Ovary (tissue), 9 donors: ENCODE data around the gene HIPK2. TPM values are rescaled to one million over a fixed set of nuclear protein-coding genes. Genes with fewer than 3 reads are reported as not detected.
"Not testable (repeated sequence)": the region's sequence is repeated elsewhere in the genome, so short reads cannot be mapped to it uniquely, and the experiment has no call there.

ENCODE experiments used
- DNase-seq, 5 donors: peaks; one replicate each; pipeline ENCODE4 v3.0.0-alpha.2; 2019 to 2020
- H3K27ac ChIP-seq, 2 donors: fragments of 200-600 bp; one replicate each; pipeline versions ENCODE4 v1.5.1 to v1.8.0; 2019 to 2022
- H3K27me3 ChIP-seq: fragments of 200-600 bp; one replicate; pipeline ENCODE4 v1.8.0; 2022
- H3K36me3 ChIP-seq: fragments of 200-600 bp; sonication (generic); one replicate; pipeline ENCODE4 v1.5.1; 2019
- H3K4me1 ChIP-seq: one replicate; pipeline ENCODE4 v1.8.1; 2013; ENCODE audit warnings: mild to moderate bottlenecking, moderate library complexity; ENCODE audit not compliant: insufficient read depth
- H3K4me3 ChIP-seq: fragments of 200-600 bp; sonication (generic); one replicate; pipeline ENCODE4 v1.5.1; 2017
- H3K9me3 ChIP-seq, 2 donors: fragments of 200-600 bp in 1 of 2; sonication (generic) in 1 of 2; one replicate each; pipeline versions ENCODE4 v1.5.1 to v1.8.1; 2013 to 2019; ENCODE audit warnings: mild to moderate bottlenecking in 1 of 2, moderate library complexity in 1 of 2
- CTCF ChIP-seq, 3 donors: fragments of 450-650 bp in 2 of 3; fragments of 200-600 bp in 1 of 3; IDR thresholded peaks; one replicate each; pipeline versions ENCODE4 v1.5.1 to v1.8.0; 2016 to 2022; ENCODE audit warnings: antibody characterized with exemption in 3 of 3, mild to moderate bottlenecking in 1 of 3
- EP300 ChIP-seq: sonication (generic); formaldehyde crosslinking; IDR thresholded peaks from one replicate; pipeline ENCODE4 v1.6.1; 2017; ENCODE audit warnings: antibody characterized with exemption
- POLR2A ChIP-seq: fragments of 450-650 bp; IDR thresholded peaks from one replicate; pipeline ENCODE4 v1.6.1; 2017; ENCODE audit warnings: antibody characterized with exemption, mild to moderate bottlenecking, moderate library complexity
- WGBS, 3 donors: extraction: QIAGEN DNeasy Blood & Tissue Kit in 1 of 3; methylation state at CpG; one replicate each; pipeline versions ENCODE4 v1.1.5 to v1.1.7; 2013 to 2017; 5-methylcytosine and 5-hydroxymethylcytosine counted together
- intact Hi-C, 4 donors: fragments of 100-400 bp; cut with DNase I; formaldehyde crosslinking; loops; one replicate each; pipeline versions ENCODE4 v1.11.0 to v1.15.1; 2022 to 2023
- polyA plus RNA-seq, 2 donors: library from polyadenylated mRNA; stranded (reverse); fragments of 200-250 nt in 1 of 2; fragments of 350-450 nt in 1 of 2; fragmentation: Illumina TruSeq in 1 of 2; extraction: RNeasy Lipid Tissue Mini Kit (QIAGEN cat#74804) in 1 of 2; gene quantifications; one replicate each; pipeline ENCODE4 v1.2.3, GENCODE V29; 2013 to 2014
- total RNA-seq, 7 donors: library from RNA; depleted of rRNA in 2 of 7; stranded (reverse); fragments of >200 nt in 2 of 7; fragmentation: NEBNext Ultra II Directional in 3 of 7; extraction: Animal tissue kit (Norgen Biotek cat#: 25700) in 3 of 7; gene quantifications; one replicate each; pipeline versions ENCODE4 v1.1.0 to v1.2.4, GENCODE V29; 2016 to 2023
- donor health status: DM: no; HTN: no; CAD: no; lungs with moderate emphysema.
- donor health status: DM: no; HTN: no; CAD: no.
- donor health status: Bipolar disorder and iron deficiency.
- donor health status: DM: yes; HTN: yes; CAD: no.
- donor health status: DM: no; HTN: no; CAD: no.
- donor health status: DM: yes; HTN: yes; CAD: no.

HIPK2 gene
- total and polyA plus RNA-seq, 9 donors: 7.3 to 38.4 (median 28.1) TPM

GRCh38 chr7:139671967-139672366 is 105.8 kb downstream of the HIPK2 start:
- Histone ChIP-seq H3K9me3 (no peaks in the 10 kb centered on the region), H3K4me1 (no peaks in the 10 kb centered on the region), H3K36me3 (no peaks in the 10 kb centered on the region), H3K4me3 (no peak overlapping the region), H3K27ac (no peak overlapping the region), H3K27me3 (no peaks in the 10 kb centered on the region)
- intact Hi-C loops: no loop called here
- 96 to 98% (median 96%) methylated on average over 3 of the region's 3 CpGs for WGBS, 3 donors
- TF ChIP-seq EP300 (no peak), CTCF (IDR thresholded peaks at IDR 0.05) (no peak), POLR2A (no peak)
- DNase-seq: no peak

DNA sequence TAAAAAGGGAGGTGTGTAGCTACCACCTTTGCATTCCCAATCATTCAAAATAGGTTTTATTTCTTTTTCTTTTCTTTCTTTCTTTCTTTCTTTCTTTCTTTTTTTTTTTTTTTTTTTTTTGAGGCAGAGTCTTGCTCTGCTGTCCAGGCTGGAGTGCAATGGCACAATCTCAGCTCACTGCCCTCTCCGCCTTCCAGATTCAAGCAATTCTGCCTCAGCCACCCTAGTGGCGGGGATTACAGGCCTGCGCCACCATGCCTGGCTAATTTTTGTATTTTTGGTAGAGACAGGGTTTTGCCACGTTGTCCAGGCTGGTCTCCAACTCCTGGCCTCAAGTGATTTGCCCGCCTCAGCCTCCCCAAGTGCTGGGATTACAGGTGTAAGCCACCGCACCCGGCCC is 107.1 kb downstream of the HIPK2 start:
- H3K9me3 ChIP-seq, H3K27ac ChIP-seq, H3K4me1 ChIP-seq, DNase-seq, H3K27me3 ChIP-seq, H3K36me3 ChIP-seq, intact Hi-C loops, H3K4me3 ChIP-seq: not testable (repeated sequence)
- 91 to 97% (median 93%) methylated on average over 7 of the region's 7 CpGs for whole genome bisulfite sequencing, 3 donors

DNA sequence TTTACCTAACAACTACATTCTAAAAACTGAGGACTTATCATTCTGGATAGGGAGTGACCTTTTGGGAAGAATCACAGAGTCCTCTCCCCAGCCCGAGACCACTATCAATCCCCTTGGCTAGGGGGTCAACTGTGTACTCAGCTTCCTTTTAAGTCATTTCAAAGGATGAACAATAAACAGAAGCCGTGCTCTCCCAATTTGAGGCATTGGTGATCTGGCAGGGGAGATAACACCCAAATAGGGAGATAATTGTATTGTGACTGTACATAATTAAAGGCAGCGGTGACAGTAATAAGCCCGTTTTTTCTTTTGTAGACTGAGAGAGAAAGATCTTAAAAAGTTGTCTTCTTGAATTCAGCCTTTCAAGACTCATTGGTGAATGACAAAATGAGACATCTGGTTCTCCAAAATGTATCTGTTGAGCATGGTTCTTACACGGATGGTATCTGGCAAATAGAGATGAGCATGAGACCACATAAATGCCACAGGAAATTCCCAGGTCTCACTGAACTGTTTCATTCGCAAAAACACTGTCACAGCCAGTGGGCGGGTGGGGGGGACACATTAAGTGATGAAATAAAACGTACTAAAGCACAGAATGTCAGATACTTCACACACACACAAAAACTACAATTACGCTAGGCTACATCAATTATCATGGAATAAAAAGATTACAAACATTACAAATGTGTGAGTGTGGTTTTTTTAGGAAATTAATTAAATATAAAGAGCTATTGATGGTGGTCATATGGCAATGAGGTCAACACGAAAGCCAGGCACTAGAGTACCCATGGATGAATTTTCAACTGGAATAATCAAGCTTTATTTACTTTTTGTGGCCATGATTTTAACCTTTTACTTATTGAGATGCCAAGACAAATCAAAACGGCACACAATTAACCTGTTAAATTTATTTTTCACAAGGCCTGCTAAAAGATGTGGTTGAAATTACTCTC is 108.4 kb downstream of the HIPK2 start:
- no peak overlapping the region for H3K27ac ChIP-seq
- no peaks in the 10 kb centered on the region for H3K27me3 ChIP-seq
- no peak for DNase-seq
- no peaks in the 10 kb centered on the region for H3K9me3 ChIP-seq
- TF ChIP-seq POLR2A: no peak
- no peak for TF ChIP-seq CTCF (IDR thresholded peaks at IDR 0.05)
- intact Hi-C loops: no loop called here
- 89 to 91% (median 91%) methylated on average over 11 of the region's 11 CpGs for WGBS, 3 donors
- H3K4me1 ChIP-seq: no peaks in the 10 kb centered on the region
- H3K36me3 ChIP-seq: no peaks in the 10 kb centered on the region
- no peak overlapping the region for H3K4me3 ChIP-seq

DNA sequence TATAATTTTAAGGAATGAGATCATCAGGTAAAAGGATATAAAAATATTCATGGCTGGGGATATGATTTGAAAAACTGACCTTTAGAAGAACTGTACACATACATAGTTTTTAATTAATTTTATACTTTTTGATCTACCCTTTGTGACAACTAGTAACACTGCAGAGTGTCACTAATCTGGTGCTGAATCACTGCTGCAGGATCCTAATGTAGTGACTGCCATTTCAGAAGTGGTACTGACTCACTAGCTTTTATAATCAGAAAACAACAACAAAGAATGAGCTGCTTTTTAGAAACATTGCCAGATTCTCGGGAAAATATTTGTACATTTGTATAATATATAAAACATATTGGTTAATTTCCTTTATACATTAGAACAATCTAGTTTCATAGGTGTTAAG is 110.4 kb downstream of the HIPK2 start:
- WGBS, 3 donors: 61 to 80% (median 79%) methylated on average over 1 of the region's 1 CpG
- Histone ChIP-seq H3K9me3 (no peaks in the 10 kb centered on the region), H3K4me1 (no peaks in the 10 kb centered on the region), H3K4me3 (no peak overlapping the region), H3K36me3 (no peaks in the 10 kb centered on the region), H3K27ac (no peak overlapping the region), H3K27me3 (no peaks in the 10 kb centered on the region)
- TF ChIP-seq POLR2A (no peak), EP300 (no peak), CTCF (IDR thresholded peaks at IDR 0.05) (no peak)
- DNase-seq: no peak
- intact Hi-C loops: no loop called here

DNA sequence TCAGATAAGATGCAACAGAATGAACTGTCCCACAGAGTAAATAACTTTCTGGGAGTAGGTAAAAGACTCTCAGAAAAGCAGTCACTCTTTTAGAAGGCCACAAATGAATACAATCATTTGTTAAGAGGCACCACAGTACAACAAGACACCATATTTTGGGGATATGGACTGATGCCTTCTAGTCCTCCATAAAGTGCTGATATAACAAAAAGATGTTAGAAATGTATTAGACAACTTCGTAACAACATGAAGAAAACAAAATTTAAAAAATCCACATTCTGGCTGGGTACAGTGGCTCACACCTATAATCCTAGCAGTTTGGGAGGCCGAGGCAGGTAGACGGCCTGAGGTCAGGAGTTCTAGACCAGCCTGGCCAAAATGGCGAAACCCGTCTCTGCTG is 111.3 kb downstream of the HIPK2 start:
- no peak for DNase-seq
- Histone ChIP-seq H3K27me3 (no peaks in the 10 kb centered on the region), H3K36me3 (no peaks in the 10 kb centered on the region), H3K27ac (no peak overlapping the region), H3K4me1 (no peaks in the 10 kb centered on the region), H3K4me3 (no peak overlapping the region), H3K9me3 (no peaks in the 10 kb centered on the region)
- intact Hi-C loops: no loop called here
- WGBS, 3 donors: 95 to 98% (median 96%) methylated on average over 5 of the region's 5 CpGs
- TF ChIP-seq EP300 (no peak), POLR2A (no peak), CTCF (IDR thresholded peaks at IDR 0.05) (no peak)
